Right lobe of liver (tissue), 6 donors: ENCODE measurements around the gene PRR5. TPM values are rescaled to one million over a fixed set of nuclear protein-coding genes. Genes with fewer than 3 reads are reported as not detected.

Experiments used
- ATAC-seq, 4 donors: fragments of 200-7000 bp; cut with Tn5 transposase; one replicate each; pipeline ENCODE4 v1.9.1; 2020; ENCODE audit warnings: mild to moderate bottlenecking in 4 of 4, moderate library complexity in 4 of 4
- DNase-seq, 3 donors: peaks; one replicate each; pipeline ENCODE4 v3.0.0-alpha.2; 2020
- H3K27ac ChIP-seq, 3 donors: fragments of 200-600 bp; one replicate each; pipeline ENCODE4 v1.8.0; 2022
- H3K27me3 ChIP-seq, 2 donors: fragments of 200-600 bp; one replicate each; pipeline ENCODE4 v1.8.0; 2022
- H3K36me3 ChIP-seq, 4 donors: fragments of 200-600 bp; sonication (generic) in 1 of 4; one replicate each; pipeline versions ENCODE4 v1.5.1 to v1.8.0; 2017 to 2022; ENCODE audit warnings: control low read depth in 1 of 4
- H3K4me1 ChIP-seq, 4 donors: fragments of 200-600 bp; sonication (generic) in 1 of 4; one replicate each; pipeline versions ENCODE4 v1.5.1 to v1.8.0; 2017 to 2022; ENCODE audit warnings: control low read depth in 1 of 4
- H3K4me3 ChIP-seq, 3 donors: fragments of 200-600 bp; one replicate each; pipeline ENCODE4 v1.8.0; 2022
- H3K9me3 ChIP-seq, 4 donors: fragments of 200-600 bp; sonication (generic) in 1 of 4; one replicate each; pipeline versions ENCODE4 v1.5.1 to v1.8.0; 2017 to 2022; ENCODE audit warnings: control low read depth in 1 of 4
- POLR2A ChIP-seq: fragments of 450-650 bp; IDR thresholded peaks from one replicate; pipeline ENCODE4 v1.6.1; 2017; ENCODE audit warnings: antibody characterized with exemption, mild to moderate bottlenecking
- WGBS: methylation state at CpG from one replicate; pipeline ENCODE4 v1.1.6; 2018; ENCODE audit warnings: low coverage, low lambda C conversion rate; ENCODE audit not compliant: insufficient coverage; ENCODE audit errors: missing lambda C conversion rate; 5-methylcytosine and 5-hydroxymethylcytosine counted together
- intact Hi-C, 2 donors: fragments of 100-400 bp; cut with DNase I; formaldehyde crosslinking; loops; one replicate each; pipeline versions ENCODE4 v1.11.2 to v1.14.1; 2022
- total RNA-seq, 6 experiments: library from RNA; depleted of rRNA in 2 of 6; stranded (reverse); fragments of >200 nt in 2 of 6; fragmentation: NEBNext Ultra II Directional in 3 of 6; extraction: Animal tissue kit (Norgen Biotek cat#: 25700) in 3 of 6; gene quantifications; one replicate each; pipeline versions ENCODE4 v1.1.0 to v1.2.4, GENCODE V29; 2016 to 2023
- TF ChIP-seq, protein P1 (sequence below), 4 donors: fragments of 200-600 bp in 3 of 4; fragments of 450-650 bp in 1 of 4; IDR thresholded peaks; one replicate each; pipeline versions ENCODE4 v1.5.1 to v1.8.0; 2016 to 2022; ENCODE audit warnings: antibody characterized with exemption in 4 of 4, mild to moderate bottlenecking in 2 of 4
- donor health status: DM: no; HTN: yes; CAD: no.
- donor health status: DM: no; HTN: no; CAD: no.
- donor health status: DM: no; HTN: no; CAD: no.
- donor health status: DM: no; HTN: yes; CAD: no.
- donor health status: DM: no; HTN: yes; CAD: no.

PRR5 gene
- total RNA-seq, 6 experiments from 2014 or later, result 14.1 to 25.3 (median 20.2) TPM

- peaks cover 0 to 68% (median 20%) of the 10 kb centered on the region in 4 donors for H3K4me1 ChIP-seq
- ATAC-seq (peak; percentile 58 to 71 (median 64)), DNase-seq (peak; percentile 57 to 72 (median 64))
- no peaks in the 10 kb centered on the region for H3K9me3 ChIP-seq
- intact Hi-C loops, result no loop called here
- peaks cover 0 to 11% (median 0%) of the 10 kb centered on the region in 4 donors for H3K36me3 ChIP-seq
- peak overlapping the region; percentile 65 to 74 (median 70) for H3K27ac ChIP-seq
- H3K4me3 ChIP-seq, result peak overlapping the region; percentile 29 to 56 (median 37)
- TF ChIP-seq, protein P1, sequence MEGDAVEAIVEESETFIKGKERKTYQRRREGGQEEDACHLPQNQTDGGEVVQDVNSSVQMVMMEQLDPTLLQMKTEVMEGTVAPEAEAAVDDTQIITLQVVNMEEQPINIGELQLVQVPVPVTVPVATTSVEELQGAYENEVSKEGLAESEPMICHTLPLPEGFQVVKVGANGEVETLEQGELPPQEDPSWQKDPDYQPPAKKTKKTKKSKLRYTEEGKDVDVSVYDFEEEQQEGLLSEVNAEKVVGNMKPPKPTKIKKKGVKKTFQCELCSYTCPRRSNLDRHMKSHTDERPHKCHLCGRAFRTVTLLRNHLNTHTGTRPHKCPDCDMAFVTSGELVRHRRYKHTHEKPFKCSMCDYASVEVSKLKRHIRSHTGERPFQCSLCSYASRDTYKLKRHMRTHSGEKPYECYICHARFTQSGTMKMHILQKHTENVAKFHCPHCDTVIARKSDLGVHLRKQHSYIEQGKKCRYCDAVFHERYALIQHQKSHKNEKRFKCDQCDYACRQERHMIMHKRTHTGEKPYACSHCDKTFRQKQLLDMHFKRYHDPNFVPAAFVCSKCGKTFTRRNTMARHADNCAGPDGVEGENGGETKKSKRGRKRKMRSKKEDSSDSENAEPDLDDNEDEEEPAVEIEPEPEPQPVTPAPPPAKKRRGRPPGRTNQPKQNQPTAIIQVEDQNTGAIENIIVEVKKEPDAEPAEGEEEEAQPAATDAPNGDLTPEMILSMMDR (IDR thresholded peaks at IDR 0.05), result no peak
- no peak for TF ChIP-seq POLR2A
- 11% methylated on average over 9 of the region's 18 CpGs for WGBS
- H3K27me3 ChIP-seq, result no peaks in the 10 kb centered on the region
Observed at GRCh38 chr22:44714703-44715350, 12.8 kb downstream of the PRR5 start.

DNA sequence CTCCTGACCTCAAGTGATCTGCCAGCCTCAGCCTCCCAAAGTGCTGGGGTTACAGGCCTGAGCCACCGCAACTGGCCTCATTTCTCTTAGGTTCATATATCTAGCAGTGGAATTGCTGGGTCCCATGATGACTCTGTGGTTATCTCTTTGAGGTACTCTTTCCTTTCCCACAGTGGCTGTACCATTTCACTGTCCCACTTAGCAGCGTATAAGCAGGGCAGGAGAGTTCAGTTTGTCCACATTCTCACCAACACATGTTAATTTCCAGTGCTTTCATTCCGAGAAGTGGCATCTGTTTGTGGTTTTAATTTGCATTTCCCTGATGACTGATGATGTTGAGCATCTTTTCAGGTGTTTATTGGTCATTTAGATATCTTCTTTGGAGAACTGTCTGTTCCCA lies 16.4 kb downstream of the PRR5 start:
- Histone ChIP-seq H3K4me1 (peaks cover 0 to 32% (median 12%) of the 10 kb centered on the region in 4 donors), H3K36me3 (peaks cover 0 to 11% (median 0%) of the 10 kb centered on the region in 4 donors), H3K4me3 (no peak overlapping the region), H3K27ac (no peak overlapping the region), H3K9me3 (no peaks in the 10 kb centered on the region), H3K27me3 (no peaks in the 10 kb centered on the region)
- 67% methylated on average over 3 of the region's 3 CpGs for WGBS
- ATAC-seq (no peak), DNase-seq (no peak)
- intact Hi-C loops, result no loop called here
- TF ChIP-seq POLR2A, result no peak
- TF ChIP-seq, protein P1 (IDR thresholded peaks at IDR 0.05), result no peak

DNA sequence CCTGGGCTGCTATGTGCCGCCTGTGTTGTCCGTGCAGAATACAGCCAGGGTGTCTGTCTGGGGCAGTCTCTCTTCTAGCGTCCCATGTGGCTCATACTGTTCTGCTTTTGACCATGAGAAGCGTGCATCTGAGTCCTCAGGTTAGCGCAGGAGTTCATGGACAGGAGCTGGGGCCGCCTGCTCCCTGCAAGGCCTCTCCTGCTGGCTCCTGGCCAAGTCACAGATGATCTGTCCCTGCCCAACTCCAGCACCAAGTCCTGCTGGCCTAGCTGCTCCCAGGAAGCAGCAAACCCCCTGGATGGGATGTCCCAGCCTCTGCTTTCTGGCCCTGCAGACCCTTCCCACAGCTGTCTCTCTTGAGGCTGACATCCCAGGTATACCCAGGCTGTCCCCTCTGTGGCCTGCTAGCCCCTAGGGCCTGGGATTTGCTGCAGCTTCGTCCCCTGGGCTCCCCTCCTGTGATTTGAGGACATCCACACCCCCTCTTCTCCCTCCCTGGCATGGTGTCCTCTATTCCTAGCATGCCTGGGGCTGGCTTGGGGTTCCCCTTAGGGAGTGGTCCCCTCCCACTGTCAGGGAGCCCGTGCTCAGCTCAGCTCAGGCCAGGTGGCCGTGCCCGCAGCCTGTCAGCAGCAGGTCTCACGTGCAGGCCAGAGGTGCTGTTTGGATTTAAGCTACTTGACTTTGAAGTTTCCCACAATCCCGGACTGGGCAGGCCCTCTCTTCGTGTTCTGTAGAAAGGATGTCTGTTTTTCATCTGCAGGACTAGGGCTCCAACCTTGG lies 17.8 kb downstream of the PRR5 start:
- peaks cover 0 to 19% (median 6%) of the 10 kb centered on the region in 4 donors for H3K4me1 ChIP-seq
- intact Hi-C loops, result no loop called here
- no peak overlapping the region for H3K4me3 ChIP-seq
- peak; percentile 24 to 54 (median 38) for ATAC-seq
- no peaks in the 10 kb centered on the region for H3K27me3 ChIP-seq
- WGBS, result 95% methylated on average over 4 of the region's 13 CpGs
- TF ChIP-seq, protein P1 (IDR thresholded peaks at IDR 0.05), result no peak
- TF ChIP-seq POLR2A, result no peak
- DNase-seq, result peak; percentile 64 to 74 (median 71)
- H3K9me3 ChIP-seq, result no peaks in the 10 kb centered on the region
- peaks cover 0 to 11% (median 0%) of the 10 kb centered on the region in 4 donors for H3K36me3 ChIP-seq
- no peak overlapping the region for H3K27ac ChIP-seq

GRCh38 chr22:44721213-44721612 lies 19.2 kb downstream of the PRR5 start:
- ATAC-seq, result no peak
- TF ChIP-seq, protein P1 (IDR thresholded peaks at IDR 0.05), result no peak
- TF ChIP-seq POLR2A, result no peak
- no peak overlapping the region for H3K4me3 ChIP-seq
- no peaks in the 10 kb centered on the region for H3K9me3 ChIP-seq
- H3K27ac ChIP-seq, result no peak overlapping the region
- peaks cover 0 to 6% (median 0%) of the 10 kb centered on the region in 4 donors for H3K4me1 ChIP-seq
- no peaks in the 10 kb centered on the region for H3K27me3 ChIP-seq
- no peak for DNase-seq
- WGBS, result 89% methylated on average over 4 of the region's 7 CpGs
- intact Hi-C loops, result no loop called here
- H3K36me3 ChIP-seq, result peaks cover 0 to 12% (median 0%) of the 10 kb centered on the region in 4 donors
